Endodermal cell (in vitro differentiated cells): ENCODE measurements around the gene DENND5A. TPM values are rescaled to one million over a fixed set of nuclear protein-coding genes. Genes with fewer than 3 reads are reported as not detected.

ENCODE experiments used
- DNase-seq: peaks from one replicate; pipeline ENCODE4 v3.0.0-alpha.2; 2017
- H3K27ac ChIP-seq: 2 replicates; pipeline ENCODE4 v1.5.1; 2013; ENCODE audit warnings: mild to moderate bottlenecking, low read depth, low read length, moderate library complexity
- H3K27me3 ChIP-seq: 2 replicates; pipeline ENCODE4 v1.6.1; 2013; ENCODE audit warnings: mild to moderate bottlenecking, low read length, moderate library complexity; ENCODE audit not compliant: insufficient read depth, control insufficient read depth, poor library complexity, severe bottlenecking
- H3K36me3 ChIP-seq: 2 replicates; pipeline ENCODE4 v1.7.0; 2013; ENCODE audit warnings: mild to moderate bottlenecking, low read length, moderate library complexity; ENCODE audit not compliant: control insufficient read depth, insufficient read depth
- H3K4me1 ChIP-seq: one replicate; pipeline ENCODE4 v1.7.0; 2013; ENCODE audit warnings: low read length; ENCODE audit not compliant: control insufficient read depth, insufficient read depth
- H3K4me3 ChIP-seq: 2 replicates; pipeline ENCODE4 v1.5.1; 2013; ENCODE audit warnings: mild to moderate bottlenecking, low read length, moderate library complexity
- H3K9ac ChIP-seq: 2 replicates; pipeline ENCODE4 v1.6.1; 2013; ENCODE audit warnings: mild to moderate bottlenecking, low read length, moderate library complexity; ENCODE audit not compliant: poor library complexity, severe bottlenecking; ENCODE audit errors: extremely low read depth
- H3K9me3 ChIP-seq: 2 replicates; pipeline ENCODE4 v1.6.1; 2013; ENCODE audit warnings: mild to moderate bottlenecking, low read length, moderate library complexity; ENCODE audit not compliant: control insufficient read depth
- H3K27ac Mint-ChIP-seq: 2 replicates; pipeline ENCODE4 v1.8.0; 2020; ENCODE audit warnings: mixed read lengths
- H3K27me3 Mint-ChIP-seq: 2 replicates; pipeline ENCODE4 v1.8.0; 2021; ENCODE audit warnings: mild to moderate bottlenecking, mixed read lengths; ENCODE audit not compliant: insufficient read depth
- H3K36me3 Mint-ChIP-seq: 2 replicates; pipeline ENCODE4 v1.8.0; 2020; ENCODE audit warnings: low read depth, mixed read lengths
- H3K4me1 Mint-ChIP-seq: 2 replicates; pipeline ENCODE4 v1.8.0; 2020; ENCODE audit warnings: mixed read lengths
- H3K4me3 Mint-ChIP-seq: 2 replicates; pipeline ENCODE4 v1.8.0; 2020; ENCODE audit warnings: mild to moderate bottlenecking, moderate library complexity, mixed read lengths
- H3K9me3 Mint-ChIP-seq: 2 replicates; pipeline ENCODE4 v1.8.0; 2020; ENCODE audit warnings: mild to moderate bottlenecking, mixed read lengths
- CTCF ChIP-seq: fragments of 200-600 bp; sonication (generic); conservative IDR thresholded peaks from 2 replicates; pipeline ENCODE4 v1.5.0; 2021; ENCODE audit warnings: antibody characterized with exemption, mild to moderate bottlenecking
- WGBS, 2 experiments: methylation state at CpG; one replicate each; pipeline versions ENCODE4 v1.1.5 to v1.1.7; 2013; ENCODE audit warnings: missing lambda C conversion rate in 2 of 2, mixed read lengths in 1 of 2; ENCODE audit not compliant: insufficient coverage in 1 of 2, insufficient read length in 1 of 2; 5-methylcytosine and 5-hydroxymethylcytosine counted together
- total RNA-seq, 2 donors: library from RNA; stranded (reverse); fragmentation: NEBNext Ultra II Directional in 1 of 2; extraction: Animal tissue kit (Norgen Biotek cat#: 25700) in 1 of 2; gene quantifications; 2 replicates in 1 of 2; 3 replicates in 1 of 2; pipeline ENCODE4 v1.2.1, GENCODE V29; 2021

Gene DENND5A
- total RNA-seq, 2 donors from 2014 or later = 119 to 171 TPM

- Histone ChIP-seq H3K9me3 (no peaks in the 10 kb centered on the region), H3K36me3 (no peaks in the 10 kb centered on the region), H3K27ac (no peak overlapping the region), H3K27me3 (no peaks in the 10 kb centered on the region), H3K4me3 (no peak overlapping the region), H3K9ac (no peak overlapping the region), H3K4me1 (no peaks in the 10 kb centered on the region)
- H3K36me3 Mint-ChIP-seq = peaks cover 2% of the 10 kb centered on the region
- H3K27me3 Mint-ChIP-seq = no peaks in the 10 kb centered on the region
- H3K4me1 Mint-ChIP-seq = peaks cover 15% of the 10 kb centered on the region
- H3K9me3 Mint-ChIP-seq = no peaks in the 10 kb centered on the region
- 92 to 100% methylated on average over 1 to 2 of the region's 2 CpGs for WGBS, 2 experiments
- no peak overlapping the region for H3K4me3 Mint-ChIP-seq
- no peak for TF ChIP-seq CTCF
- no peak overlapping the region for H3K27ac Mint-ChIP-seq
- DNase-seq = no peak
These were observed 4.4 kb upstream of the DENND5A start for GRCh38 chr11:9269492-9270013.

GRCh38 chr11:9267680-9268079, 2.5 kb upstream of the DENND5A start:
- H3K27ac Mint-ChIP-seq = peak overlapping the region; percentile 29
- H3K36me3 Mint-ChIP-seq = peaks cover 4% of the 10 kb centered on the region
- Histone ChIP-seq H3K4me3 (no peak overlapping the region), H3K27ac (no peak overlapping the region), H3K27me3 (no peaks in the 10 kb centered on the region), H3K4me1 (no peaks in the 10 kb centered on the region), H3K9me3 (no peaks in the 10 kb centered on the region), H3K36me3 (no peaks in the 10 kb centered on the region), H3K9ac (no peak overlapping the region)
- TF ChIP-seq CTCF = no peak
- peaks cover 24% of the 10 kb centered on the region for H3K4me1 Mint-ChIP-seq
- no peaks in the 10 kb centered on the region for H3K9me3 Mint-ChIP-seq
- peak; percentile 60 for DNase-seq
- no peaks in the 10 kb centered on the region for H3K27me3 Mint-ChIP-seq
- WGBS, 2 experiments = 60 to 89% methylated on average over 4 of the region's 4 CpGs
- no peak overlapping the region for H3K4me3 Mint-ChIP-seq

- TF ChIP-seq CTCF = no peak
- 95 to 96% methylated on average over 4 to 6 of the region's 8 CpGs for WGBS, 2 experiments
- H3K4me3 ChIP-seq = no peak overlapping the region
- peak overlapping the region; percentile 58 for H3K27ac Mint-ChIP-seq
- no peaks in the 10 kb centered on the region for H3K27me3 Mint-ChIP-seq
- H3K36me3 Mint-ChIP-seq = peaks cover 4% of the 10 kb centered on the region
- H3K9me3 Mint-ChIP-seq = no peaks in the 10 kb centered on the region
- no peaks in the 10 kb centered on the region for H3K4me1 ChIP-seq
- H3K9ac ChIP-seq = no peak overlapping the region
- H3K4me3 Mint-ChIP-seq = no peak overlapping the region
- H3K4me1 Mint-ChIP-seq = peaks cover 28% of the 10 kb centered on the region
- no peak for DNase-seq
- H3K27me3 ChIP-seq = no peaks in the 10 kb centered on the region
- H3K9me3 ChIP-seq = no peaks in the 10 kb centered on the region
- H3K27ac ChIP-seq = no peak overlapping the region
- no peaks in the 10 kb centered on the region for H3K36me3 ChIP-seq
These were observed 1.8 kb upstream of the DENND5A start for GRCh38 chr11:9266926-9267325.
